RPMI7951 (cell line): ENCODE data around the gene RNF115. TPM values are rescaled to one million over a fixed set of nuclear protein-coding genes. Genes with fewer than 3 reads are reported as not detected.
"Not testable (repeated sequence)": the region's sequence is repeated elsewhere in the genome, so short reads cannot be mapped to it uniquely, and the experiment has no call there.

Experiments used
- DNase-seq: peaks from one replicate; pipeline ENCODE4 v3.0.0-alpha.2; 2012; ENCODE audit warnings: low read depth
- total RNA-seq: library from RNA; depleted of rRNA; stranded (reverse); fragments of >200 nt; shearing (Covaris generic); gene quantifications from 2 replicates; pipeline ENCODE4 v1.2.3, GENCODE V29; 2014; rRNA removed

RNF115 gene
- total RNA-seq = 9.6 and 10.2 TPM in 2 replicates

GRCh38 chr1:145823565-145824498, at the start of gene RNF115, which contains the start of gene POLR3C:
TSS of gene RNF115 (minus strand) at chr1:145824095. CDS start at chr1:145823873, 222 bp downstream.
TSS of gene POLR3C (plus strand) at chr1:145824200. CDS start at chr1:145825777, 1,577 bp downstream.
- DNase-seq = peak; percentile 94

DNA sequence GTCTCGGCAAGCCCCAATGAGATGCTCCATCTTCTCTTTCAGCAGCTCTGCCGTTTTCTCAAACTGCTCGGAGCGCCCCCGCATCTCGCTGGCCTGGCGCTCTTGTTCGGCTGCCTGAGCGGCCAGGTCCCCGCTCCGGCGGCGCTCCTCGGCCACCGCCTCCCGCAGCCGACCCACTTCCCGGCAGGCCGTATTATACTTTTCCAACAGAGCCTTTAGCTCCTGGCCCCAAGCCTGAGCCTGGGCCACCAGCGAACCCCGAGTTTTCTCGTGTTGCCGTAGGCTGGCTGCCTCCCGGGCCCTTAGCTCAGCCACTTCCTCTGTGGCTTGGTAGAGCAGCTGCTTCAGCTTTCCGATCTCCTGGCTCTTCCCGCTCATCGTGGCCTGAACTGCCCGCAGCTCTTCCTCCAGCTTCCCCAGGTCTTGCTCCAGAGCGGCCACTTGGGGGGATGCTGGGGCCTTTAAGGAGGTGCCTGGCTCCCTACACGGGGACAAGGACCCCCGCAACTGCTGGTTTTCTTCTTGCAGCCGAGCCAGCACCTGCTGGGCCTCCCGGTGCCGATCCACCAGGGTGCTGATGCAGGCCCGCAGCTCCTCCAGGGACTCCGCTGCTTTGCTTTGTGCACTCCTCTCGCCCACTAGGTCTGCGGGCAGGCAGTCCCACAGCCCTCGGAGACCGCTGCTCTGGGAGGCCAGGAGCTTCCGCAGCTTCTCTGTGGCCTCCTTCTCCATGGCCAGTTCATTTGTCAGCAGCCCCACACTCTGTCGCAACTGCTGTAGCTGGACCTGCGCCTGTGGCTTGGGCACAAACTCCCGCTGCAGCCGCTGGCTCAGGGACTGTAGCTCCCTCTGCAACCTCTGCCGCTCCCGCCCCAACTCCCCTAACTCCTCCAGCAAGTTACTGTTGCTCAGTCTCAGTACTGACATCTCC, 48.4 kb upstream of the RNF115 start:
- no peak for DNase-seq

GRCh38 chr1:145868232-145868631, 44.3 kb upstream of the RNF115 start:
- DNase-seq = no peak

DNA sequence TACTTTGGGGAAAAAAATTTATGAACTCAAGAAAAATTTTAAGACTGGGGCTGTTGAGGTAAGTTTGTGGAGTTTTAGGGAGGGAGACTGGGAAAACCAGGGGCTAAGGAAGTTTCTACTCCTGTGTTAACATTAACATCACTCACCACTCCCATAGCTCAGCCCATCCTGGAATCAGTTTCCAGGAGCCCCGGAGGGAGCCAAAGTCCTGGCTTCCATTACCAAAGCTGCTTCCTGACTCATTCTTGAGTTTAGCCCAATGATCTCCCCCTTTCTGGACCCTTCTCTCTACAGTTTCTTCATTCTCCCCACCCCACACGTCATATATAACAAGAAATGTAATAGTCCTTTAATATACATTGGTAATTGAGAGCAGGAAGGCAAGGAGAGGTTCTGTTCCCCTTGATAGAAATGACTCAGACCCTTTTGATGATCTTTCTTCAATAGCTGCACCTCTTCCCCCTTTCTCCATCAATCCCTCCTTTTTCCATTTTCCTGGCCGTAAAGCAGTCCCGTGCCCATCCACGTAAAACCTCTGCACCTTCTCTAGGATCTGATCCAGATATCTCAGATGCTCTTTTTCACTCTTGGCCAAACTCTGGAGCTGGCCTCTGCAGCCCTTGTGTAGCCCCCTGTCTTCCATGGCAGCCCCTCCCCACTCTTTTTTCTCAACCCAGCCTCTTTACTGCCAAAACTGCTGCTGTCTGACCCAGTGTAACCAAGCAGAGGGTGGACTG, 39.6 kb upstream of the RNF115 start:
- no peak for DNase-seq

DNA sequence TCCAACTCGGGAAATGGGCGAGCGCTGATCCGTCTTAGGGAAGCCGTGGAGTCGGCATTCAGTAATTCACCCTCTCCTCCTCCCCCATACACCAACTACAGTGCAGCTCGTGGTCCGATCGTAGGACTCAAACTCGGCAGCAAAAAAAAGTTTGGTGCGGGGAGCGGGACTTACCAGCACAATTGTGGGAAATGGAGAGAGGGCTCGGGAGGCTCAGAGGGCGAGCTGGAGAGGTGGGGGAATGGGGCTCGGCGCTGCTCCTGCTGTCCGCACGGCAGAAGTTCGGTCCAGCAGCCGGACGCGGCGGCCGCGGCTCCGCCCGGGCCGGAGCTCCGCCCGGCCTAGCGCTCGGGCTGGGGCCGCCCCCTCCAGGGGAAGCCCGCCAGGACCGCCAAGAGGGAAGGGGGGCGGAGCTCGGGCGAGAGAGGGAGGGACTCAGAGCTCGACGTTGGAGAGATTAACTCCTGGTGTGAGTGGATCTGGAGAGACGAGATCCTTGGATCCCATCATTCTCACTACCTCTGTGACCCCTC, 35.7 kb upstream of the RNF115 start:
- peak; percentile 88 for DNase-seq

DNA sequence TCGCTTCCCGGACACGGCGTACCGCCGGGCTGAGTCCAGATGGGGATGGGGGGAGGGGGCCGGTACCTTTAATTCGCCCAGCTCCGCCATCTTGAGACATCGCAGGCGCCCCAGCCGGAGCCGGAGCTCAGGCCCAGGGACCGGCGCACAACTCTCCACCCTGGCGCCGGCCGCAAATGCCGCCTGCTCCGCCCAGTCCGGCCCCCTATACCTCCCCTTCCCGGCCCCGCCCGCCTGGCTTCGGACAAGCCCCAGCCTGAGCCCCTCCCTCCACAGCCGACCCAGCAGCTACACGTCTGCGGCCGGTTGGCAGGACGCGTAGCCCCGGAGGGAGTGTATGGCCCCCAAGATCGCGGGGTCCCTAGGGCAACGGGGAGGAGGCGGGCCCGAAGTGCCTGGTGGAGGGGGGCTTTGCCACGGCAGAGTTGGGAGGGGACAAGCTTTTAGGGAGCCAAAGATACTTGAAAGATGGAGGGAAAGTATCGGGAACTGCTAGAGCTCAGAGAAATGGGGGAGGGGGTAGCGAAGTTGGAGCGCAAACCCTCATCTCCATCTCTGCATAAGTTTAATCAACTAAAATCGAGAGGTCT, 35.1 kb upstream of the RNF115 start, which contains the start of gene PIAS3:
PIAS3 (minus strand) TSS at position 181 of the 590 bp plus-strand sequence; CDS start at position 90, 91 bp downstream.
- peak; percentile 93 for DNase-seq

- DNase-seq = peak; percentile 41
Observed at GRCh38 chr1:145858238-145858900, 34.5 kb upstream of the RNF115 start.

- DNase-seq = no peak
Observed at GRCh38 chr1:145857170-145857569, 33.3 kb upstream of the RNF115 start.

GRCh38 chr1:145855426-145855948, 31.6 kb upstream of the RNF115 start:
- DNase-seq = no peak

DNA sequence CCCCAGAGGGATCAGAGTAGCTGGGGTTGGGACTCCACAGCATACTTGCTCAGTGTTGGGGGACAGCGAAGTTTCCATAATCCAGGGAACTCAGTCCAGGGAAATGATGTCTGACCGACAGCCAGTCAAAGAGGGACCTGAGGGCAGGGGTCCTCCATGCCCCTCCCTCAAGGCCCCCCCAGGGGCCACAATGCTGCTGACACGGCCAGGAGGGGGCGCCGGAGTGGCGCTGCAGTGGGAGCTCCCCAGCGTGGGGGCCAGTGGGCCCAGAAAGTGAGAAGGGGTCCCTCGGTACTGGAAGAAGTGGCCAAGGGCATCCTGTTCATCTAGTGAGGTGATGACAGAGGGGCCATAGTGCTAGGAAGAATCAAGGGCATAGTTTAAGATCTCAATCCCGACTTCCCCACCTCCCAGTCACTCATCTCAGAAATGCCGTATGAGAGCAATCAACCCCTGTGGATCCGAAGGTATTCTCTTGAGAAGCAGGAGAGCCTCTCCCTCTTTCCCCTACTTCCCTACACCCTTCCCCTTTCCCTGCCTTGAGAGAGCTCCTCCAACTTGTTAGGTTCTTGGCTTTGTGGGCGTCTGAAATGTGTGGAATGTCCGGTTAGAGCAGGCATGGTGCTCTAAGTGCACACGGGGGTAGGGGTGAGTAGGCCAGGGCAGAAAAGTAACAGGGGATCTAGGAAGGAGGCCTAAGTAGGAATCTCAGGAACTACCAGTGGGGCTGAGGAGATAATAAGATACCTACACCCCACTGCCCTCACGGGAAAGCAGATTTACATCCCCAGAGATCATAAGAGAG, 25.7 kb upstream of the RNF115 start:
- peak; percentile 66 for DNase-seq

DNA sequence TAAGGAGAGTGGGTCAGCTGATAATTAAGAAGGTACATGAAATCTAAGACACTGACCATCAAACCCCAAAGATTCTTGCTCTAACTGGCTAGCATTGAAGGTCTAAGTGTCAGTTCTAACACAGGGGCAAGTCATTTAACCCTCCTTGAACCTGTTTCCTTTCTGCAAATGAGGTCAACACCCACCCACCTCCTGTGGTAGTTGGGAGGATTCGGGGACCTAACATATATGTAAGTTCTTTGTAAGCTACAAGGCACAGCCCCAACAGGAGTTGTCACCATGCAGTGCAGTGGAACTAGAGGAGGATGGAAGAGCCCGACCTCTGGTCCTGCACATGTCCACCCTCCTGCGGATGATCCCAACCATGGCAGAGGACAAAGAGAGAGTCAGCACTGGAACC, 23.9 kb upstream of the RNF115 start:
- DNase-seq = no peak

- DNase-seq = peak; percentile 31
Observed at GRCh38 chr1:145846201-145846612, 22.3 kb upstream of the RNF115 start.

DNA sequence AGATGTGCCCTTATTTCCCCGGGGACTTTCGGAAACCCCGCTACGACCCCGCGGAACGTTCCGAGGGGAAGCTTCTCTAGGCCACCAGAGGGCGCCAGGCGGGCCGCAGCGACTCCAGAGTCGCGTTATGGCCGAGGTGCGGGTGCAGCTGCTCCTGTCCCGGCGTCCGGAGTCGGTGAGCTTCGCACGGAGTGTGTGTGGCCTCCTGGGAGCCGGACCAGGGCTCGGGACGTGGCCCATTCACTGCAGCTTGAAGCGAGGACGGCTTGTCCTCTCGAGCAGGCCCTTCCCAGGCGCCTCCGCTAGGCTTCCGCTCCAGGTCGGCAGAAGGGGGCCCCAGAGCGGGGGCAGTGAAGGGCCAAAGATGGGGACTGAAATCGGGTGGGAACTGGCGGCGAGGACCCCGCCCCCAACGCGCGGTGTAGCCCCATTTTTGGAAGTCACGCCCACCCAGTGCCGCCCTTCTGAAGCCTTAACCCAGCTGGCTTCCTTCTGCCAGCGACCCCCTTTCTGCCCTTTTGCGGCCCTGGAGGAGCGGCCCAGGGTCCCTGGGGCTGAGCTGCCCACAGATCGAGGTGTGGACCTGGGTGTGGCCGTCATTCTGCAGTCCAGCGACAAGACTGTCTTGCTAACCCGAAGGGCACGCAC, 21.7 kb upstream of the RNF115 start, which contains the start of gene NUDT17:
NUDT17 (plus strand) TSS at position 117 of the 648 bp plus-strand sequence; CDS start at position 128, 11 bp downstream.
- DNase-seq = peak; percentile 72

- no peak for DNase-seq
Observed at GRCh38 chr1:145845144-145845513, 21.2 kb upstream of the RNF115 start.

GRCh38 chr1:145843031-145843430, 19.1 kb upstream of the RNF115 start:
- no peak for DNase-seq

DNA sequence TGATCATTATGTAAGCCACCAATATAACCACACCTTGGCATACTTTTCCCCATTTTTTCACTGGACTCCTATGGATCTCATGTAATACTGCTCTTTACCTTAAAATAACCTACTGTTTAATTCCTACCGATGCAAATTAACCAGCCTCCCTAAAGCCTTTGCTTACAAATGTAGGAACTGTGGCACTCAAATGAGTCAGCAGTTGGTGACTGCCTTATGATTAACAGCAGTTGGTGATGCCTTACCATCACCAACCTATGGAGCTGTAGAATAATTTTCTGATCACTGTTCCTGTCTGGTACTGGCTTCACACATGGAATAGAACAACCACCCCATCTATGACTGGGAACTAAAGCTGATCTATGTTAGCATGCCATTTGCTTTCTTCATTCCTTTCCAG, 13.8 kb upstream of the RNF115 start:
- DNase-seq = no peak

GRCh38 chr1:145830810-145831209, 6.9 kb upstream of the RNF115 start:
- not testable (repeated sequence) for DNase-seq

DNA sequence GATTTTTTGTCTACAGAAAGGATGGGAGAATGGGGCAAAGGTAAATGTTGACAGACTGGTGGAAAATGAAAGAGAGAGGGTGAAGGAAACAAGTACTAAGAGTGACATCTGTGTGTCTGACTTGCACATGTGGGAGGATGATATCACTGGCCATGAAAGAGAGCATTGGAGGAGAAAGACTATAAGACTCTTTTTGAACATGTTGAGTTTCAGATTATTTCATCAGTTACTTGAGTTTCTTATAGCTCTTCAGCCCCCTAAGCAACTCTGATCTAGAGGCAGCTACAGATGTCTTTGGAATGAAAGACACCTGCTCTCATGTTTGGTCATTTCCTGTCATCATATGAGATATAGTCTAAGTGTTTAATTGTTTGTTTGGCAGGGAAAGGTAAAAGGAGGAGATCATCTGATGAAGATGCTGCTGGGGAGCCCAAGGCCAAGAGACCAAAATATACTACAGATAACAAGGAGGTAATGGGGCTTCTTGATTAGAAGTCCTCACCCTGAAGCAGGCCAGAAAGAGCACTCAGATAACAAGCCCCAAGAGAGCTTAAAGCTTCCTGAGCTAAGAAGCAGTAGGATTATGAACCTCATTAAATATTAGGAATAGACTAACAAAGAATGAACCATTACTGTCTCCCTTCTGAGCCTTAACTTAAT, 4.6 kb upstream of the RNF115 start:
- DNase-seq = no peak
